Measurements from ENCODE around the gene IFTAP.

Gene IFTAP

GRCh38 chr11:36618363-36619047 is 24.2 kb downstream of the IFTAP start:
- no peak for DNase-seq (ENCODE audit: low read depth)
- H3K4me3 ChIP-seq (ENCODE audit: control insufficient read depth, low read depth, low read length) = no peak overlapping the region
- no peak for TF ChIP-seq CTCF (IDR thresholded peaks at IDR 0.05; ENCODE audit: control insufficient read depth, insufficient read depth, low read depth, low read length, missing control alignments)

- DNase-seq (ENCODE audit: low read depth) = no peak
- H3K4me3 ChIP-seq (ENCODE audit: control insufficient read depth, low read depth, low read length) = no peak overlapping the region
- no peak for TF ChIP-seq CTCF (IDR thresholded peaks at IDR 0.05; ENCODE audit: control insufficient read depth, insufficient read depth, low read depth, low read length, missing control alignments)
Observed at GRCh38 chr11:36619502-36619901, 25.2 kb downstream of the IFTAP start.

GRCh38 chr11:36620246-36620645 is 25.9 kb downstream of the IFTAP start:
- no peak for DNase-seq (ENCODE audit: low read depth)
- no peak overlapping the region for H3K4me3 ChIP-seq (ENCODE audit: control insufficient read depth, low read depth, low read length)
- TF ChIP-seq CTCF (IDR thresholded peaks at IDR 0.05; ENCODE audit: control insufficient read depth, insufficient read depth, low read depth, low read length, missing control alignments) = no peak

- no peak overlapping the region for H3K4me3 ChIP-seq (ENCODE audit: control insufficient read depth, low read depth, low read length)
- DNase-seq (ENCODE audit: low read depth) = no peak
- peak; percentile 54 for TF ChIP-seq CTCF (IDR thresholded peaks at IDR 0.05; ENCODE audit: control insufficient read depth, insufficient read depth, low read depth, low read length, missing control alignments)
Observed at GRCh38 chr11:36622431-36623136, 28.3 kb downstream of the IFTAP start.

GRCh38 chr11:36623494-36623893 is 29.2 kb downstream of the IFTAP start:
- no peak overlapping the region for H3K4me3 ChIP-seq (ENCODE audit: control insufficient read depth, low read depth, low read length)
- no peak for TF ChIP-seq CTCF (IDR thresholded peaks at IDR 0.05; ENCODE audit: control insufficient read depth, insufficient read depth, low read depth, low read length, missing control alignments)
- DNase-seq (ENCODE audit: low read depth) = no peak

- H3K4me3 ChIP-seq (ENCODE audit: control insufficient read depth, low read depth, low read length) = no peak overlapping the region
- no peak for DNase-seq (ENCODE audit: low read depth)
- TF ChIP-seq CTCF (IDR thresholded peaks at IDR 0.05; ENCODE audit: control insufficient read depth, insufficient read depth, low read depth, low read length, missing control alignments) = no peak
Observed at GRCh38 chr11:36627006-36627405, 32.7 kb downstream of the IFTAP start.

Measured in AG09309 (cell line).